ENCODE data around the gene RETREG3. TPM values are rescaled to one million over a fixed set of nuclear protein-coding genes. Genes with fewer than 3 reads are reported as not detected.
"Not testable (repeated sequence)": the region's sequence is repeated elsewhere in the genome, so short reads cannot be mapped to it uniquely, and the experiment has no call there.

RETREG3 gene
- total RNA-seq, 1 donor from 2014 or later, result 60.7 TPM

- DNase-seq (ENCODE audit: low read depth in 2 of 2), result no peak
These were observed 36.1 kb downstream of the RETREG3 start for GRCh38 chr17:42573095-42573494.

- no peak for DNase-seq (ENCODE audit: low read depth in 2 of 2)
These were observed 37.5 kb downstream of the RETREG3 start for GRCh38 chr17:42571435-42572225.

GRCh38 chr17:42568341-42569111 lies 40.6 kb downstream of the RETREG3 start:
- no peak for DNase-seq (ENCODE audit: low read depth in 2 of 2)

GRCh38 chr17:42566883-42567573 lies 42.1 kb downstream of the RETREG3 start, which contains the start of gene MLX:
Gene MLX, plus strand, starts transcription at chr17:42567100. Its CDS starts 25 bp downstream, at chr17:42567125.
- peak; percentile 65 to 90 for DNase-seq (ENCODE audit: low read depth in 2 of 2)

- DNase-seq (ENCODE audit: low read depth in 2 of 2), result no peak
These were observed 42.8 kb downstream of the RETREG3 start for GRCh38 chr17:42566215-42566882.

- no peak for DNase-seq (ENCODE audit: low read depth in 2 of 2)
These were observed 43.5 kb downstream of the RETREG3 start for GRCh38 chr17:42565523-42566214.

GRCh38 chr17:42564815-42565522 lies 44.2 kb downstream of the RETREG3 start:
- DNase-seq (ENCODE audit: low read depth in 2 of 2), result no peak

- DNase-seq (ENCODE audit: low read depth in 2 of 2), result no peak
These were observed 45.2 kb downstream of the RETREG3 start for GRCh38 chr17:42563950-42564349.

- peak in 1 of 2 donors; percentile 29 for DNase-seq (ENCODE audit: low read depth in 2 of 2)
These were observed 45.6 kb downstream of the RETREG3 start for GRCh38 chr17:42563543-42563942.

GRCh38 chr17:42563143-42563509 lies 46.0 kb downstream of the RETREG3 start:
- no peak for DNase-seq (ENCODE audit: low read depth in 2 of 2)

- DNase-seq (ENCODE audit: low read depth in 2 of 2), result peak in 1 of 2 donors; percentile 34
These were observed 46.6 kb downstream of the RETREG3 start for GRCh38 chr17:42562388-42563142.

GRCh38 chr17:42561897-42562387 lies 47.2 kb downstream of the RETREG3 start, which contains the start of gene COASY:
Gene COASY, plus strand, starts transcription at chr17:42562148. Its CDS starts 475 bp downstream, at chr17:42562623.
- peak; percentile 96 to 98 for DNase-seq (ENCODE audit: low read depth in 2 of 2)

GRCh38 chr17:42560246-42560645 lies 48.9 kb downstream of the RETREG3 start:
- DNase-seq (ENCODE audit: low read depth in 2 of 2), result no peak

GRCh38 chr17:42559075-42559474 lies 50.1 kb downstream of the RETREG3 start:
- DNase-seq (ENCODE audit: low read depth in 2 of 2), result no peak

GRCh38 chr17:42555961-42556617 lies 53.1 kb downstream of the RETREG3 start:
- DNase-seq (ENCODE audit: low read depth in 2 of 2), result not testable (repeated sequence)

GRCh38 chr17:42555122-42555622 lies 54.0 kb downstream of the RETREG3 start:
- no peak for DNase-seq (ENCODE audit: low read depth in 2 of 2)

GRCh38 chr17:42554250-42555121 lies 54.7 kb downstream of the RETREG3 start:
- peak; percentile 73 to 90 for DNase-seq (ENCODE audit: low read depth in 2 of 2)
